Inflammatory macrophage treated with lipopolysaccharide for 1 hour (primary cell): ENCODE measurements around the gene P2RY1.
"Not testable (repeated sequence)": the region's sequence is repeated elsewhere in the genome, so short reads cannot be mapped to it uniquely, and the experiment has no call there.

ENCODE experiments used
- DNase-seq, 2 donors: peaks; one replicate each; pipeline ENCODE4 v3.0.0-alpha.2; 2020 to 2022

P2RY1 gene

GRCh38 chr3:152841131-152841530 lies 6.2 kb downstream of the P2RY1 start:
- DNase-seq = no peak

DNA sequence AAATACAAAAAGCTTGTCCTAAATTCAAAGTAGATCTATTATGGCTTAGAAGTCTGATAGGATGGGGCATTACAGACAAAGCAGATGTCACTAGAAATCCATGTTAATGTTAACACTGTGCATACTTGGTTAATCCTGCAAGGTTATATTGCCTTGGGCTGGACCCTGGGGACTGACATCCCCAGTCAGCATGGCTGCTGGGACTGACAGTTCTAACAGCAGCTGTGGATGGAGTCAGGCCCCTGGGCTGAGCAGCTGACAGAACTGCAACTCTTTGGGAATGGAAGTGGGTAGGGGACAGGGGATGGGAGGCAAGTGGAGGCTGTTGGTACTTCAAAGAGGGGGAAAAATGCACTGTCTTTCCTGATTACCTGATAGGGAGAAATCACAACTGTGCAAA lies 7.5 kb downstream of the P2RY1 start:
- DNase-seq = no peak

DNA sequence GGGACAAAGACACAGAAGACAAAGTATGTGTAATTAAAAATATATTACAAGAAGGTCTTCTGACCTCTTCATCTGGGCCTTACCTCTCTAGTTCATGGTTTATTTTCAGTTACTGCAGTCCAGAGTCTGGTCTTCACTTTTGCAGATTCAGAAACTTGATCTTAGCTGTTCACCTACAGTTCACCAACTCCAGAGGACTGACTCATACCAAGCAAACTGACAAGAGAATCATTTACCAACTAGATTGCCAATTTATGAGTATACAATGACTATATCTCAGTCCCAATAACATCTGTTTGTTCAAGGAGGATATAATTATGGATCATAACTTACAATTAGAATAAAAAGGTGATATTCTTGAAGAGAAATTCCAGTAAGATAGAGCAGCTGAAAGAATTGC lies 9.0 kb downstream of the P2RY1 start:
- DNase-seq = no peak

- DNase-seq = not testable (repeated sequence)
Measured at GRCh38 chr3:152846572-152847202, 11.8 kb downstream of the P2RY1 start.

- not testable (repeated sequence) for DNase-seq
Measured at GRCh38 chr3:152847599-152847998, 12.7 kb downstream of the P2RY1 start.

- no peak for DNase-seq
Measured at GRCh38 chr3:152849996-152850578, 15.2 kb downstream of the P2RY1 start.

- no peak for DNase-seq
Measured at GRCh38 chr3:152853196-152853595, 18.3 kb downstream of the P2RY1 start.

DNA sequence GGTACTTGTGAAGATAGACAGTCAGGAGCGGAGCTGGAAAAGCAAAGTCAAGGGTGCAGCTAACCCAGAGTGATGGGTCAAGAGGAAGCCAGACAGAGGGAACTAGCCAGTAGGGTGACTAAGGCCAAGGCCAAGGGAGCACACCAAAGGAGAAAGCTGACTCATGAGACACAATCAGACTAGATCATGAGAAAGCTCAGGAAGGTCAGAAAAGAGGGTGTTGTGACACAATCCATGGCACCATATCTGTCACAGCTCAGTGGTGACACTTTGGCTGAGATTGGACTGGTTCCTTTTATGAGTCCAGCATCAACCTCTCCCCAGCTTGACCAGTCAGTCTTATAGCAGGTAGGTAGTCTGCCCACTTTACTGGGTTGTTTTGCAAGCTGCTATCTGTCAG lies 22.2 kb downstream of the P2RY1 start:
- peak; percentile 88 to 97 for DNase-seq

DNA sequence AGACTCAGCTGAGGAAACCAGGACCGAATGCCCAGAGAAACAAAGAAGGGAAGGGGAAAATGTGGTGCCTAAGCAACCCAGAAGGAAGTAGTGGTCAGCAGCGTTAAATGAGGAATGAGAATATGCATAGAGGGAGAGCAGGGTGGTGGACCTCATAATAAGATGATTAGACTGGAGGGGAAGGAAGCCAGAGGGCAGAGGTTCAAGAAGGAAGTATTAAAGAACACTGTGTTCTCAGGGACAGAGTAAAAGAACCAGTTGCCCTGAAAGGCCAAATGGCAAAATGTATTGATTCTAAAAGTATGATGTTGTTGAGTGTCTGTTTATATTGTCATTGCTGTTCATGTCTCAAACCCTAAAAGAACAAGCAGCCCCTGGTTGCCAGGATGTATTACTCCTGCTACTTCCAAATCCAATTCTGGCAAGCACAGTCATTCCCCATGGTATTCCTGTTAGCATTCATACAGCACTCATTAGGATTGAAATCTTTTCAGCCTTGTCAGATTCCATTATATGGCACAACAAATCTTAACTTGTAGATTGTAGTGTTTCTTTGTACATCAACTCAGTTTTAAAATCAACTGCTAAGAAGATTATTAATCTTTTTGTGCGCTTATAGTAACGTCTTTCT lies 23.4 kb downstream of the P2RY1 start:
- DNase-seq = peak; percentile 10 to 24

DNA sequence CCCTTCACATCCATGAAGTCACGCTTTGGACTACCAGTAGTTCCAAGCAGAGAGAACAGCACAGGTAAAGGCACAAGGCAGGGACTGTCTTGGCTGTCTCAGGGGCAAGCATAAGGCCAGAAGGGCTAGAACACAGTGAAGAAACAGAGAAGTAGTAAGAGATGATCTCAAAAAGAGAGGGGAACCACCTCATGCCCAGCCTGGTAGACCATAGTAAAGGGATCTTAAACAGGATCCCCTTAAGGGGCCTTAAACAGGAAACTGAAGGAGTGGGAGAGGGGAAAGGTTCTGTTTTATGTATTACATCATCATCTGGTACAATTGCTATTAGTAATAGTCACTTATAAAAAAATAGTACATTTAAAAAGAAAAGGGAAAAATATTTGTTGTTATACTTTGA lies 25.8 kb downstream of the P2RY1 start:
- peak; percentile 73 to 85 for DNase-seq

GRCh38 chr3:152865668-152866245 lies 30.8 kb downstream of the P2RY1 start:
- DNase-seq = peak; percentile 91 to 93

DNA sequence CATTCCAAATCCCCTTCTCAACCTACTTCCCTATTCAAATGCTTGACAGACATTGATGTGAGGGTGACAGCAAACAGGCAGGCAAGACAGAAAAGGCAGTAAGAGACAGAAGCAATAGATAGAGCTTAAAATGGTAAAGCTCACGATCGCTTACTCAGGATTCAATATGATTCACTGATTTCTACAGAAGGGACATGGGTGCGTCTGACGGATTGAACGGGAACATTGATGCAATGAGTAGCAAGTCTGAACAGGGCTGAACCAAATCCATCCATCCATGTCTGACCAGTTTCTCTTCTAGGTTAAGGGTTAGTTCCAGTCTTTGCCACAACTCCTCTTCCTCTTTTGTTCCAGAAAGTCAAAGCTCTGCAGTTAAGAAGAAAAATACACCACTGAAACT lies 35.1 kb downstream of the P2RY1 start:
- DNase-seq = peak; percentile 76 to 83

DNA sequence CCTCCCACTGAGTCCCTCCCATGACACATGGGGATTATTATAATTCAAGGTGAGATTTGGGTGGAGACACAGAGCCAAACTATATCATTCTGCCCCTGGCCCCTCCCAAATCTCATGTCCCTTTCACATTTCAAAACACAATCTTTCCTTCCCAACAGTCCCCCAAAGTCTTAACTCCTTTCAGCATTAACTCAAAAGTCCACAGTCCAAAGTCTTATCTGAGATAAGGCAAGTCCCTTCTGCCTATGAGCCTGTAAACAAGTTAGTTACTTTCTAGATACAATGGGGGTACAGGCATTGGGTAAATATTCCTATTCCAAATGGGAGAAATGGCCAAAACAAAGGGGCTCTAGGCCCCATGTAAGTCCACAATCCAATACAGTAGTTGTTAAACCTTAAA lies 38.4 kb downstream of the P2RY1 start:
- DNase-seq = not testable (repeated sequence)

DNA sequence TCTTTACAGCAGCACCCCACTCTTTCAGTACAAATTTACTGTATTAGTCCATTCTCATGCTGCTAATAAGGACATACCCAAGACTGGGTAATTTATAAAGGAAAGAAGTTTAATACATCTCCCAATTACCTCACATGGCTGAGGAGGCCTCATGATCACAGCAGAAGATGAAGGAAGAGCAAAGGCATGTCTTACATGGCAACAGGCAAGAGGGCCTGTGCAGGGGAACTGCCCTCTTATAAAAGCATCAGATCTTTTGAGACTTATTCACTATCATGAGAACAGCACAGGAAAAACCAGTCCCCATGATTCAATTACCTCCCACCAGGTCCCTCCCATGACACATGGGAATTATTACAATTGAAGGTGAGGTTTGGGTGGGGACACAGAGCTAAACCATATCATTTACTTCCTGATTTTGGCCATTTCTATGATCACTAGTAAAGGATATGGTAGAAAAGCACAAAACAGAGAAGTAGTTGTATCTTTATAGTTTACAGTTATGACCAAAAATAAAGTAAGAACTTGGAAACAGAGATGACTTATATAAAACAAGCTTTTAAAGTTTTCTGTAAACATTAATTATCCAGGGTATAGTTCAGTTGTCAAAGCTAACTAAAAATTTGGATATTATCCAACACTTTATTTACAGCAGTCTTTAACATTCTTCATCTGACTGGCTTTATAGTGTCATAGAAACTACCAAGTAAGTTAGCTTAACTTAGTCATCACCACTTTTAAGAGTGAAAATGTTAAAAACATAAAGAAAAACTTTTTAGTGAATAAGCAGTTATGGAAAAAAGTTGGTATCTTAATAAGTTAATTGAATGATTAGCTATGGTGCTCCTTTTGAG lies 40.2 kb downstream of the P2RY1 start:
- peak in 1 of 2 donors; percentile 13 for DNase-seq

DNA sequence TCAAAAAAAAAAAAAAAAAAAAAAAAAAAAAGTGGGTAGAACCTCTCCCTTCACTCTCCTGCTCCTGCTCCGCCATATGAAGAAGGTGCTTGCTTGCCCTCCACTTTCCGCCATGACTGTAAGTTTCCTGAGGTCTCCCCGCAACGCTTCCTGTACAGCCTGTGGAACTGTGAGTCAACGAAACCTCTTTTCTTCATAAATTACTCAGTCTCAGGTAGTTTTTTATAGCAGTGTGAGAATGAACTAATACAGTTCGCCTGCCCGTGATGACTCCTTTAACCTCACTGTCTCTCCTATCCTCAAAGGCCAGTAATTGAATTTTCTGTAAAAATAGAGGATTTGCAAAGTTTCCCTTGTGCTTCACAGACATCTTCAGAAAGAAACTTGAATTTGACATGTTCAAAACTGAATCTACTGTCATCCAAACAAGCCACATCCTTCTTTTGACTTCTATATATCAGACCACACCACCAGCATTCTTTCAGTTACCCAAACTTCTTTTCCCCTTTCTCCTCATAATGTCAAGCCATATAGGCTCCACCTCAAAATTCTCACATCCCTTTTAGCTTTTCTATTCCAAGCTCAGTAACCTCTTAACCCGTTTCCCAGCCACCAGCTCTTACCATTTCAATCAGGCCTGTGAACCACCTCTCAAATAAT lies 44.3 kb downstream of the P2RY1 start:
- DNase-seq = no peak

DNA sequence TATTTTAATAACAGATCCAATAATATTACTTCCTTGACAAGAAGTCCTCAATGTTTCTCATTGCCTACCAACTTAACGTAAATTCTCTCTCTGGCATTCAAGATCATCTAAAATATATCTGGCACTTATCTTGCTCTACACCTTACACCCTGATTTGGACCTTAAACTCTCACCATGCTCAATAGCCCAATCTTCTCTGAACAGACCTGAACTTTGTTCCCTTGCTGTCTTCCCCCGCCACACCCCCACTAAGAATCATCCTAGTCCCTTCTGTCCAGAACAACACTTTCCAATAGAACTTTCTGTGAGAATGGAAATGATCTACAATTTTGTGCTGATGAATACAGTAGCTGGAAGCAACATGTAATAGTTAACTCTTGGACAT lies 44.9 kb downstream of the P2RY1 start:
- DNase-seq = no peak

DNA sequence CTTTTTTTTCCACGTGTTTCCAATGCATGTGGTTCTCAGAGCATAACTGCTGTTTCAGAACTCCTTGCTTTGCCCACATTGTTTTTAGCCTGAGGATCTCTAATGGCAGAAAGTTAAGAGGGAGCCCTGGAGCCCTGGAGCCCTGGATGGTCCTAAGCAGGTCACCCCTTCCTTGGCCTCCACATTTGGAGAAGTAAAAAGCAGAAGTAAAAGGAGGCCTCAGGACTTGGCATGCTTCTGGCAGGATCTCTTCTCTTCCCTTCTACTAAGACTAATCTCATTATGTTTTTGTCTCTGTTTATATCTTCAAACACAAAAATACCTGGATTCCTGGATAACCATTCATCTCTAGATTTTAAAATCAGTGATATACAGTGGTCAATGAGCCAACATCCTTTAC lies 50.1 kb downstream of the P2RY1 start:
- peak; percentile 19 to 37 for DNase-seq
